Measurements from ENCODE around the gene EML1. TPM values are rescaled to one million over a fixed set of nuclear protein-coding genes. Genes with fewer than 3 reads are reported as not detected.

The EML1 gene
- total RNA-seq, 4 donors from 2014 or later: 11.0 to 57.5 (median 24.5) TPM

- no peak for TF ChIP-seq CTCF (IDR thresholded peaks at IDR 0.05; ENCODE audit: low read depth)
Measured at GRCh38 chr14:99918781-99919180, 125.6 kb downstream of the EML1 start.

GRCh38 chr14:99921425-99921824 is 128.2 kb downstream of the EML1 start:
- TF ChIP-seq CTCF (IDR thresholded peaks at IDR 0.05; ENCODE audit: low read depth): no peak

GRCh38 chr14:99924379-99924778 is 131.2 kb downstream of the EML1 start:
- TF ChIP-seq CTCF (IDR thresholded peaks at IDR 0.05; ENCODE audit: low read depth): no peak

GRCh38 chr14:99925471-99925870 is 132.3 kb downstream of the EML1 start:
- no peak for TF ChIP-seq CTCF (IDR thresholded peaks at IDR 0.05; ENCODE audit: low read depth)

GRCh38 chr14:99928963-99929362 is 135.8 kb downstream of the EML1 start:
- no peak for TF ChIP-seq CTCF (IDR thresholded peaks at IDR 0.05; ENCODE audit: low read depth)

GRCh38 chr14:99929601-99930000 is 136.4 kb downstream of the EML1 start:
- no peak for TF ChIP-seq CTCF (IDR thresholded peaks at IDR 0.05; ENCODE audit: low read depth)

- no peak for TF ChIP-seq CTCF (IDR thresholded peaks at IDR 0.05; ENCODE audit: low read depth)
Measured at GRCh38 chr14:99930420-99931274, 137.4 kb downstream of the EML1 start.

Data from subcutaneous adipose tissue (tissue), 4 donors.